Sigmoid colon (tissue), 7 donors: ENCODE results near the gene HENMT1. TPM values are rescaled to one million over a fixed set of nuclear protein-coding genes. Genes with fewer than 3 reads are reported as not detected.

ENCODE experiments used
- DNase-seq: peaks from one replicate; pipeline ENCODE4 v3.0.0-alpha.2; 2019
- H3K27ac ChIP-seq, 4 donors: fragments of 200-600 bp; sonication (generic); one replicate each; pipeline ENCODE4 v1.5.1; 2016 to 2019; ENCODE audit warnings: mild to moderate bottlenecking in 1 of 4
- H3K27me3 ChIP-seq, 3 donors: fragments of 200-600 bp; sonication (generic); one replicate each; pipeline ENCODE4 v1.5.1; 2019; ENCODE audit warnings: mild to moderate bottlenecking in 1 of 3
- H3K36me3 ChIP-seq, 4 donors: fragments of 200-600 bp; sonication (generic); one replicate each; pipeline ENCODE4 v1.5.1; 2016 to 2019
- H3K4me1 ChIP-seq, 4 donors: fragments of 200-600 bp; sonication (generic); one replicate each; pipeline ENCODE4 v1.5.1; 2017 to 2019
- H3K4me3 ChIP-seq, 4 donors: fragments of 200-600 bp; sonication (generic); one replicate each; pipeline ENCODE4 v1.5.1; 2017 to 2019; ENCODE audit warnings: mild to moderate bottlenecking in 2 of 4, moderate library complexity in 1 of 4
- H3K9me3 ChIP-seq, 4 donors: fragments of 200-600 bp in 3 of 4; sonication (generic) in 3 of 4; one replicate each; pipeline versions ENCODE4 v1.5.1 to v1.6.1; 2013 to 2019
- CTCF ChIP-seq, 4 experiments: fragments of 450-650 bp in 3 of 4; fragments of 200-600 bp in 1 of 4; IDR thresholded peaks; one replicate each; pipeline ENCODE4 v1.5.1; 2016 to 2019; ENCODE audit warnings: antibody characterized with exemption in 4 of 4, mild to moderate bottlenecking in 3 of 4, moderate library complexity in 2 of 4
- EP300 ChIP-seq, 4 donors: sonication (generic); formaldehyde crosslinking; IDR thresholded peaks; one replicate each; pipeline ENCODE4 v1.6.1; 2017; ENCODE audit warnings: antibody characterized with exemption in 4 of 4
- POLR2A ChIP-seq, 2 donors: fragments of 450-650 bp; IDR thresholded peaks; one replicate each; pipeline ENCODE4 v1.6.1; 2016; ENCODE audit warnings: antibody characterized with exemption in 2 of 2, mild to moderate bottlenecking in 2 of 2, moderate library complexity in 2 of 2
- POLR2AphosphoS5 ChIP-seq, 4 donors: sonication (generic); formaldehyde crosslinking; IDR thresholded peaks; one replicate each; pipeline ENCODE4 v1.6.1; 2017; ENCODE audit warnings: antibody characterized with exemption in 4 of 4
- WGBS, 2 donors: extraction: QIAGEN DNeasy Blood & Tissue Kit; methylation state at CpG; one replicate each; pipeline ENCODE4 v1.1.7; 2013; 5-methylcytosine and 5-hydroxymethylcytosine counted together
- intact Hi-C: fragments of 100-400 bp; cut with DNase I; formaldehyde crosslinking; loops from one replicate; pipeline ENCODE4 v1.15.1; 2023
- polyA plus RNA-seq, 3 donors: library from polyadenylated mRNA; stranded (reverse); fragments of 200-250 nt; gene quantifications; one replicate each; pipeline ENCODE4 v1.2.3, GENCODE V29; 2013
- total RNA-seq, 4 donors: library from RNA; depleted of rRNA; stranded (reverse); fragments of >200 nt; gene quantifications; one replicate each; pipeline ENCODE4 v1.1.0, GENCODE V29; 2016
- donor health status: healthy with polysubstance abuse.
- donor health status: Bipolar disorder and iron deficiency.
- donor health status: healthy.

HENMT1 gene
- total and polyA plus RNA-seq, 7 donors = 2.2 to 13.6 (median 3.9) TPM

DNA sequence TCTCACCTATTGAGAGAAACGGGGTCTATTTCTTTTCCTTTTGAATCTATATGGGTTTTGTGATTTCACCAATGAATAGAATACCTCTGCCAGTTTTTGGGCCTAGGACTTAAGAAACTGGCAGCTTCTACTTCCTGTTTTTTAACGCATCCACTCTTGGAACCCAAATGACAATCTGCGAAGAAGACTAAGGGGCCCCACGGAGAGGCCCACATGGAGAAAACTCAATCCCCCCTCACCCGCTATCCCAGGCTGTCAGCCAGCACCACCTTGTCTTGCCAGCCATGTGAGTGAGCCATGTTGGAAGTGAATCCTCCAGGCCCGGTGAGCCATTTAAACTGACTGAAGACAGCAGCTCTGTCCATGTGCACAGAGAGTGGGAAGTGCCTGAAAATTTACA lies 3.6 kb upstream of the HENMT1 start:
- no peaks in the 10 kb centered on the region for H3K36me3 ChIP-seq
- TF ChIP-seq EP300 (IDR thresholded peaks at IDR 0.05) (no peak), POLR2AphosphoS5 (IDR thresholded peaks at IDR 0.05) (no peak), POLR2A (IDR thresholded peaks at IDR 0.05) (no peak), CTCF (IDR thresholded peaks at IDR 0.05) (no peak)
- no peak overlapping the region for H3K4me3 ChIP-seq
- intact Hi-C loops = no loop called here
- peaks cover 0 to 10% (median 7%) of the 10 kb centered on the region in 4 donors for H3K4me1 ChIP-seq
- H3K27ac ChIP-seq = no peak overlapping the region
- WGBS, 2 donors = 82 to 93% methylated on average over 6 of the region's 6 CpGs
- DNase-seq = no peak
- no peaks in the 10 kb centered on the region for H3K9me3 ChIP-seq
- H3K27me3 ChIP-seq = no peaks in the 10 kb centered on the region

- no peak for DNase-seq
- Histone ChIP-seq H3K9me3 (no peaks in the 10 kb centered on the region), H3K27me3 (no peaks in the 10 kb centered on the region), H3K4me3 (no peak overlapping the region), H3K4me1 (peaks cover 0 to 10% (median 7%) of the 10 kb centered on the region in 4 donors), H3K36me3 (no peaks in the 10 kb centered on the region), H3K27ac (no peak overlapping the region)
- 86 to 88% methylated on average over 2 of the region's 2 CpGs for WGBS, 2 donors
- TF ChIP-seq POLR2AphosphoS5 (IDR thresholded peaks at IDR 0.05) (peak in 3 of 4 donors; percentile 15 to 64 (median 36)), CTCF (IDR thresholded peaks at IDR 0.05) (no peak)
- intact Hi-C loops = no loop called here
Observed at GRCh38 chr1:108663074-108663473, 2.2 kb upstream of the HENMT1 start.

DNA sequence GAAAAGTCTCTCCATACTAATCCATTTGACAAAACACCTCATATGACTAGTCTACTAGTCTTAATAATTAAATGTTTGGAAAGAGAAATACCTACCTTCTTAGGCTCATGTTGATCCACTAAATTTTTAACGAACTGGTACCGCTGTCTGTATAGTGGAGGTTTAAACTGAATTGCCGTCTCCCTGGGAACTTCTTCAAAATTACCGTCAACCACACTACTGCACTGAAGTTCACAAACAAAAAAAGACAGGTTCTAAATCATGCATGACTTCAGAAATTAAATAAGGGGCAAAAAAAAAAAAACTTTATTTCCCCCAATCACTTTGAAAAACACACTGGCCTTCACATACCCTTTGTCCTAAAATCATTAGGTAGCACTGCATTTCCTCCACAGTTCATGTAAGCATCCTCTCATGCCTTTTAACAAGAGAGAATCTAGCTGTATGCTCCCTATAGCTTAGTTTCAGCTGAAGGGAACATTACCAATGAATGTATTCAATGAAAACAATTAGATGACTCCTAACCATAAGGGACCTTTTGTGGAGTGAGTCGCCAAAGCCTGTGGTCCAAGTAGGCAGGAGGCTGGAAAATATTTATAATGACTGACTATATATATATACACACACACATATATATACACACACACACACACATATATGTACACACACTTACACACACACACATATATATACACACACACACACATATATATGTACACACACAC lies 3.4 kb downstream of the HENMT1 start:
- DNase-seq = no peak
- TF ChIP-seq POLR2AphosphoS5 (IDR thresholded peaks at IDR 0.05) = no peak
- TF ChIP-seq POLR2A (IDR thresholded peaks at IDR 0.05) = no peak
- no peak for TF ChIP-seq EP300 (IDR thresholded peaks at IDR 0.05)
- TF ChIP-seq CTCF (IDR thresholded peaks at IDR 0.05) = no peak
- H3K27ac ChIP-seq = no peak overlapping the region
- 84 to 90% methylated on average over 5 of the region's 5 CpGs for WGBS, 2 donors
- no peak overlapping the region for H3K4me3 ChIP-seq
- intact Hi-C loops = no loop called here
- H3K27me3 ChIP-seq = no peaks in the 10 kb centered on the region
- H3K9me3 ChIP-seq = peaks cover 0 to 1% (median 0%) of the 10 kb centered on the region in 4 donors
- H3K4me1 ChIP-seq = peaks cover 0 to 10% (median 7%) of the 10 kb centered on the region in 4 donors
- no peaks in the 10 kb centered on the region for H3K36me3 ChIP-seq

DNA sequence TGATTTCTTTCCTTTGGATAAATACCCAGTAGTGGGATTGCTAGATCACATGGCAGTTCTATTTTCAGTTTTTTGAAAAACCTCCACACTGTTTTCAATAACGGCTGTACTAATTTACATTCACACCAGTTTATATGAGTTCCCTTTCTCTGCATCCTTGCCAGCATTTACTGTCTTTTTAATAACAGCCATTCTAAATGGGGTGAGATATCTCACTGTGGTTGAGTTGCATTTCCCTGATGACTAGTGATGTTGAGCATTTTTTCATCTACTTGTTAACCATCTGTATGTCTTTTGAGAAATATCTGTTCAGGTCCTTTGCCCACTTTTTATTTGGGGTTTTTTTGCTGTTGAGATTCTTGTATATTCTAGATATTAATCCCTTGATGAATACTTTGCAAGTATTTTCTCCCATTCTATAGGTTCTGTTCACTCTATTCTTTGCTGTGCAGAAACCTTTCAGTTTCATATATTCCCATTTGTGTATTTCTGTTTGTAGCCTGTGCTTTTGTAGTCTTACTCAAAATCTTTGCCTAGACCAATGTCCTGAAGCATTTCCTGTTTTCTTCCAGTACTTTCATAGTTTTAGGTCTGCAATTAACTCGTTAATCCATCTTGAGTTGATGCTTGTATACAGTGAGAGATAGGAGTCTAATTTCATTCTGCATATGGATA lies 7.3 kb downstream of the HENMT1 start:
- intact Hi-C loops = no loop called here
- 66 to 77% methylated on average over 2 of the region's 2 CpGs for WGBS, 2 donors
- DNase-seq = no peak
- Histone ChIP-seq H3K9me3 (peaks cover 0 to 4% (median 0%) of the 10 kb centered on the region in 4 donors), H3K4me3 (no peak overlapping the region), H3K36me3 (no peaks in the 10 kb centered on the region), H3K27me3 (no peaks in the 10 kb centered on the region), H3K27ac (no peak overlapping the region), H3K4me1 (no peaks in the 10 kb centered on the region)
- TF ChIP-seq POLR2AphosphoS5 (IDR thresholded peaks at IDR 0.05) = no peak
- no peak for TF ChIP-seq CTCF (IDR thresholded peaks at IDR 0.05)
- TF ChIP-seq POLR2A (IDR thresholded peaks at IDR 0.05) = no peak
- no peak for TF ChIP-seq EP300 (IDR thresholded peaks at IDR 0.05)
